CD14-positive monocyte (primary cell): Measurements from ENCODE around the gene RASAL3. TPM values are rescaled to one million over a fixed set of nuclear protein-coding genes. Genes with fewer than 3 reads are reported as not detected.

Experiments
- DNase-seq, 3 donors: peaks; one replicate each; pipeline ENCODE4 v3.0.0-alpha.2; 2011 to 2022
- H2AFZ ChIP-seq: 2 replicates; pipeline ENCODE4 v1.6.0; 2012; ENCODE audit warnings: mild to moderate bottlenecking, low read depth, low read length, inconsistent platforms; ENCODE audit not compliant: insufficient read depth, poor library complexity, severe bottlenecking
- H3K27ac ChIP-seq, 2 donors: 1 replicate in 1 of 2; 2 replicates in 1 of 2; pipeline ENCODE4 v1.5.1; 2012 to 2013; ENCODE audit warnings: low read length in 2 of 2, control low read depth in 1 of 2, inconsistent platforms in 1 of 2, low read depth in 1 of 2, mild to moderate bottlenecking in 1 of 2
- H3K27me3 ChIP-seq, 2 donors: one replicate each; pipeline versions ENCODE4 v1.6.0 to v1.6.1; 2011 to 2013; ENCODE audit warnings: low read length in 2 of 2; ENCODE audit not compliant: control insufficient read depth in 2 of 2, insufficient read depth in 2 of 2
- H3K36me3 ChIP-seq, 2 donors: replicated peaks in 1 of 2; 1 replicate in 1 of 2; 2 replicates in 1 of 2; pipeline versions ENCODE4 v1.5.1 to v1.6.1; 2012 to 2013; ENCODE audit warnings: low read length in 2 of 2, control low read depth in 1 of 2, inconsistent platforms in 1 of 2, mild to moderate bottlenecking in 1 of 2; ENCODE audit not compliant: insufficient read depth in 2 of 2, control insufficient read depth in 1 of 2
- H3K4me1 ChIP-seq, 2 donors: 1 replicate in 1 of 2; 2 replicates in 1 of 2; pipeline versions ENCODE4 v1.5.1 to v1.6.1; 2012 to 2013; ENCODE audit warnings: low read length in 2 of 2, control low read depth in 1 of 2, inconsistent platforms in 1 of 2, mild to moderate bottlenecking in 1 of 2, moderate library complexity in 1 of 2; ENCODE audit not compliant: insufficient read depth in 2 of 2, control insufficient read depth in 1 of 2
- H3K4me2 ChIP-seq: replicated peaks from 2 replicates; pipeline ENCODE3; 2012; ENCODE audit warnings: low read length, moderate library complexity, mild to moderate bottlenecking; ENCODE audit not compliant: poor library complexity, severe bottlenecking; ENCODE audit errors: extremely low read depth
- H3K4me3 ChIP-seq, 3 experiments: fragments of 200-600 bp in 1 of 3; sonication (generic) in 1 of 3; replicated peaks in 1 of 3; 1 replicate in 2 of 3; 2 replicates in 1 of 3; pipeline ENCODE4 v1.5.1; 2011 to 2013; ENCODE audit warnings: low read length in 3 of 3, mild to moderate bottlenecking in 3 of 3, control low read depth in 2 of 3, low read depth in 2 of 3, inconsistent platforms in 1 of 3, moderate library complexity in 1 of 3
- H3K79me2 ChIP-seq: 2 replicates; pipeline ENCODE4 v1.6.0; 2012; ENCODE audit warnings: mild to moderate bottlenecking, control low read depth, inconsistent platforms, low read length, moderate library complexity; ENCODE audit not compliant: insufficient read depth
- H3K9ac ChIP-seq: 2 replicates; pipeline ENCODE4 v1.6.0; 2017; ENCODE audit warnings: low read length, mild to moderate bottlenecking; ENCODE audit not compliant: insufficient read depth, poor library complexity, severe bottlenecking
- H3K9me3 ChIP-seq, 2 donors: replicated peaks in 1 of 2; 1 replicate in 1 of 2; 2 replicates in 1 of 2; pipeline versions ENCODE4 v1.5.1 to v1.6.1; 2012 to 2013; ENCODE audit warnings: low read length in 2 of 2, control low read depth in 1 of 2; ENCODE audit not compliant: control insufficient read depth in 1 of 2, insufficient read depth in 1 of 2
- H4K20me1 ChIP-seq: 2 replicates; pipeline ENCODE4 v1.6.0; 2012; ENCODE audit warnings: mild to moderate bottlenecking, low read length, control low read depth, moderate library complexity; ENCODE audit not compliant: insufficient read depth
- H3K27ac Mint-ChIP-seq, 7 donors: one replicate each; pipeline ENCODE4 v1.8.0; 2020; ENCODE audit warnings: mild to moderate bottlenecking in 7 of 7, mixed read lengths in 7 of 7, moderate library complexity in 6 of 7, inconsistent platforms in 2 of 7
- H3K27me3 Mint-ChIP-seq, 3 donors: one replicate each; pipeline ENCODE4 v1.8.0; 2021 to 2022; ENCODE audit warnings: low read depth in 3 of 3, mild to moderate bottlenecking in 3 of 3, mixed read lengths in 3 of 3, moderate library complexity in 3 of 3, inconsistent platforms in 1 of 3
- H3K36me3 Mint-ChIP-seq, 2 donors: one replicate each; pipeline ENCODE4 v1.8.0; 2020; ENCODE audit warnings: mixed read lengths in 2 of 2, inconsistent platforms in 1 of 2, mild to moderate bottlenecking in 1 of 2
- H3K4me1 Mint-ChIP-seq: one replicate; pipeline ENCODE4 v1.8.0; 2020; ENCODE audit warnings: mild to moderate bottlenecking, mixed read lengths
- H3K4me3 Mint-ChIP-seq, 2 donors: one replicate each; pipeline ENCODE4 v1.8.0; 2020; ENCODE audit warnings: mild to moderate bottlenecking in 2 of 2, mixed read lengths in 2 of 2, moderate library complexity in 1 of 2
- H3K9me3 Mint-ChIP-seq, 7 donors: one replicate each; pipeline ENCODE4 v1.8.0; 2020 to 2022; ENCODE audit warnings: mixed read lengths in 7 of 7, mild to moderate bottlenecking in 6 of 7, moderate library complexity in 6 of 7, inconsistent platforms in 2 of 7
- WGBS: methylation state at CpG from one replicate; pipeline ENCODE4 v1.1.5; 2013; ENCODE audit warnings: missing lambda C conversion rate; ENCODE audit not compliant: insufficient coverage; 5-methylcytosine and 5-hydroxymethylcytosine counted together
- intact Hi-C, 2 donors: fragments of 100-400 bp; cut with micrococcal nuclease; formaldehyde crosslinking; loops; one replicate each; pipeline versions ENCODE4 v1.15.0 to v1.15.1; 2023
- polyA plus RNA-seq, 3 donors: library from polyadenylated mRNA; depleted of rRNA in 1 of 3; unstranded in 2 of 3; stranded (reverse) in 1 of 3; fragments of 300-500 nt in 2 of 3; fragments of >200 nt in 1 of 3; fragmentation: Illumina TruSeq in 2 of 3; gene quantifications; 1 replicate in 2 of 3; 2 replicates in 1 of 3; pipeline ENCODE4 v1.2.3, GENCODE V29; 2012 to 2021
- TF ChIP-seq, protein P1 (sequence below): fragments of 200-600 bp; IDR thresholded peaks from one replicate; pipeline ENCODE4 v1.8.0; 2022; ENCODE audit warnings: antibody characterized with exemption, mild to moderate bottlenecking

RASAL3 gene
- polyA plus RNA-seq, 3 donors = 4.5 to 45.4 (median 13.6) TPM

DNA sequence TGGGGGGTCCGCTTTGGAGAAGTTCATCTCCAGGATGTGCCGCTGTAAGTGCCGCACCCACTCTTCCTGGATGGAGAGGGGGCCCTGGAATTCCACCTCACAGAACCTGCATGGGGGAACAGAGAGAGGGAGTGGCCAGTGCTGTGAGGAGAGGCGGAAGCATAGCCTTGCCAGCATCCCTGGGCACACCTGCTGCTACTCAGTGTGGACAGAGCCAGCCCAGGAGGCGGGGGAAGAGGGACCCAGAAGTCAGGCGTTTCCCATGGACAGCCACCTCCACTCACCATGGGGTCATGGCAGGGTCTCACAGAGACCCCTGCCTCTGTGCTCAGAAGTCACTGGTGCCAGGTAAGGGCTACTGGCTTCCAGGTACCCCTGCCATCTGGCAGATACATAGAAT, 41.2 kb downstream of the RASAL3 start:
- H3K36me3 ChIP-seq = peaks cover 49 to 68% of the 10 kb centered on the region in 2 donors
- WGBS = 100% methylated on average over 2 of the region's 6 CpGs
- peaks cover 40 to 65% of the 10 kb centered on the region in 2 donors for H3K36me3 Mint-ChIP-seq

GRCh38 chr19:15422296-15423075, 41.9 kb downstream of the RASAL3 start:
- Histone ChIP-seq H3K4me2 (no peak overlapping the region), H3K9me3 (peaks cover 6 to 10% of the 10 kb centered on the region in 2 donors), H2AFZ (no peak overlapping the region), H3K9ac (no peak overlapping the region), H4K20me1 (peaks cover 6% of the 10 kb centered on the region), H3K4me1 (peaks cover 13 to 17% of the 10 kb centered on the region in 2 donors), H3K27ac (no peak overlapping the region), H3K79me2 (peaks cover 17% of the 10 kb centered on the region), H3K4me3 (no peak overlapping the region), H3K36me3 (peaks cover 46 to 61% of the 10 kb centered on the region in 2 donors), H3K27me3 (no peaks in the 10 kb centered on the region)
- no peak for DNase-seq
- intact Hi-C loops = no loop called here
- Mint-ChIP-seq H3K27me3 (no peaks in the 10 kb centered on the region), H3K4me3 (no peak overlapping the region), H3K27ac (peak overlapping the region in 2 of 7 donors; percentile 30 to 75), H3K36me3 (peaks cover 38 to 60% of the 10 kb centered on the region in 2 donors), H3K9me3 (peaks cover 0 to 9% (median 6%) of the 10 kb centered on the region in 7 donors), H3K4me1 (peaks cover 16% of the 10 kb centered on the region)
- TF ChIP-seq, protein P1, sequence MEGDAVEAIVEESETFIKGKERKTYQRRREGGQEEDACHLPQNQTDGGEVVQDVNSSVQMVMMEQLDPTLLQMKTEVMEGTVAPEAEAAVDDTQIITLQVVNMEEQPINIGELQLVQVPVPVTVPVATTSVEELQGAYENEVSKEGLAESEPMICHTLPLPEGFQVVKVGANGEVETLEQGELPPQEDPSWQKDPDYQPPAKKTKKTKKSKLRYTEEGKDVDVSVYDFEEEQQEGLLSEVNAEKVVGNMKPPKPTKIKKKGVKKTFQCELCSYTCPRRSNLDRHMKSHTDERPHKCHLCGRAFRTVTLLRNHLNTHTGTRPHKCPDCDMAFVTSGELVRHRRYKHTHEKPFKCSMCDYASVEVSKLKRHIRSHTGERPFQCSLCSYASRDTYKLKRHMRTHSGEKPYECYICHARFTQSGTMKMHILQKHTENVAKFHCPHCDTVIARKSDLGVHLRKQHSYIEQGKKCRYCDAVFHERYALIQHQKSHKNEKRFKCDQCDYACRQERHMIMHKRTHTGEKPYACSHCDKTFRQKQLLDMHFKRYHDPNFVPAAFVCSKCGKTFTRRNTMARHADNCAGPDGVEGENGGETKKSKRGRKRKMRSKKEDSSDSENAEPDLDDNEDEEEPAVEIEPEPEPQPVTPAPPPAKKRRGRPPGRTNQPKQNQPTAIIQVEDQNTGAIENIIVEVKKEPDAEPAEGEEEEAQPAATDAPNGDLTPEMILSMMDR = no peak
- 50% methylated on average over 22 of the region's 22 CpGs for WGBS

More for the DNA sequence above, 41.2 kb downstream of the RASAL3 start:
- TF ChIP-seq, protein P1 = no peak
- Histone ChIP-seq H3K9ac (no peak overlapping the region), H3K9me3 (peaks cover 6 to 10% of the 10 kb centered on the region in 2 donors), H3K4me2 (no peak overlapping the region), H3K27me3 (no peaks in the 10 kb centered on the region), H3K79me2 (peaks cover 11% of the 10 kb centered on the region), H3K4me3 (no peak overlapping the region), H3K4me1 (peaks cover 6 to 10% of the 10 kb centered on the region in 2 donors), H4K20me1 (peaks cover 5% of the 10 kb centered on the region), H3K27ac (no peak overlapping the region), H2AFZ (no peak overlapping the region)
- no peak for DNase-seq
- Mint-ChIP-seq H3K27ac (no peak overlapping the region), H3K27me3 (no peaks in the 10 kb centered on the region), H3K4me1 (peaks cover 9% of the 10 kb centered on the region), H3K4me3 (no peak overlapping the region), H3K9me3 (peaks cover 0 to 8% (median 6%) of the 10 kb centered on the region in 7 donors)
- intact Hi-C loops = no loop called here
